ENCODE measurements around the gene MSANTD2. TPM values are rescaled to one million over a fixed set of nuclear protein-coding genes. Genes with fewer than 3 reads are reported as not detected.

Gene MSANTD2
- total RNA-seq, 1 donor from 2014 or later = 18.7 TPM

GRCh38 chr11:124839972-124840621 lies 39.9 kb upstream of the MSANTD2 start:
- Histone ChIP-seq H3K79me2 (ENCODE audit: insufficient read depth, low read length) (no peaks in the 10 kb centered on the region), H3K36me3 (ENCODE audit: insufficient read depth, low read length) (no peaks in the 10 kb centered on the region), H4K20me1 (ENCODE audit: insufficient read depth, low read length) (no peaks in the 10 kb centered on the region), H3K4me3 (ENCODE audit: insufficient read depth, low read depth, low read length) (peak overlapping the region; percentile 31), H3K4me1 (ENCODE audit: insufficient read depth, low read length) (peaks cover 20% of the 10 kb centered on the region), H3K4me2 (ENCODE audit: low read length) (peak overlapping the region; percentile 78), H3K27ac (ENCODE audit: low read depth, low read length) (no peak overlapping the region), H3K9me3 (ENCODE audit: insufficient read depth, low read depth, low read length) (peaks cover 6% of the 10 kb centered on the region), H3K27me3 (ENCODE audit: insufficient read depth, low read length) (peaks cover 71% of the 10 kb centered on the region), H2AFZ (ENCODE audit: low read depth, low read length) (peak overlapping the region; percentile 67), H3K9ac (ENCODE audit: low read length) (no peak overlapping the region)
- Mint-ChIP-seq H3K4me1 (ENCODE audit: low read depth, unreplicated experiment) (peaks cover 2% of the 10 kb centered on the region), H3K36me3 (ENCODE audit: low read depth, unreplicated experiment) (no peaks in the 10 kb centered on the region), H3K27ac (ENCODE audit: unreplicated experiment) (no peak overlapping the region), H3K27me3 (ENCODE audit: low read depth, unreplicated experiment) (peaks cover 68% of the 10 kb centered on the region), H3K9me3 (ENCODE audit: unreplicated experiment) (peaks cover 3% of the 10 kb centered on the region), H3K4me3 (ENCODE audit: unreplicated experiment) (peak overlapping the region; percentile 76)
- FAIRE-seq (no peak), DNase-seq (ENCODE audit: low read depth) (no peak)
- TF ChIP-seq CTCF (IDR thresholded peaks at IDR 0.05; ENCODE audit: insufficient read depth, low read depth, low read length) (no peak), EZH2 (IDR thresholded peaks at IDR 0.05; ENCODE audit: insufficient read depth, low read length) (peak; percentile 4)

- H3K27me3 ChIP-seq (ENCODE audit: insufficient read depth, low read length) = peaks cover 64% of the 10 kb centered on the region
- no peak for DNase-seq (ENCODE audit: low read depth)
- H3K36me3 Mint-ChIP-seq (ENCODE audit: low read depth, unreplicated experiment) = no peaks in the 10 kb centered on the region
Observed at GRCh38 chr11:124839128-124839971, 39.1 kb upstream of the MSANTD2 start.

More at GRCh38 chr11:124839128-124839971, 39.1 kb upstream of the MSANTD2 start:
- peak overlapping the region; percentile 78 for H3K4me2 ChIP-seq (ENCODE audit: low read length)
- H3K9me3 ChIP-seq (ENCODE audit: insufficient read depth, low read depth, low read length) = peaks cover 6% of the 10 kb centered on the region
- Mint-ChIP-seq H3K27ac (ENCODE audit: unreplicated experiment) (no peak overlapping the region), H3K4me1 (ENCODE audit: low read depth, unreplicated experiment) (peaks cover 2% of the 10 kb centered on the region), H3K9me3 (ENCODE audit: unreplicated experiment) (peaks cover 3% of the 10 kb centered on the region), H3K27me3 (ENCODE audit: low read depth, unreplicated experiment) (peaks cover 61% of the 10 kb centered on the region), H3K4me3 (ENCODE audit: unreplicated experiment) (peak overlapping the region; percentile 34)
- H3K36me3 ChIP-seq (ENCODE audit: insufficient read depth, low read length) = no peaks in the 10 kb centered on the region
- peak overlapping the region; percentile 67 for H2AFZ ChIP-seq (ENCODE audit: low read depth, low read length)
- peaks cover 20% of the 10 kb centered on the region for H3K4me1 ChIP-seq (ENCODE audit: insufficient read depth, low read length)
- no peak for FAIRE-seq
- H3K27ac ChIP-seq (ENCODE audit: low read depth, low read length) = no peak overlapping the region
- H3K9ac ChIP-seq (ENCODE audit: low read length) = no peak overlapping the region
- no peak for TF ChIP-seq CTCF (IDR thresholded peaks at IDR 0.05; ENCODE audit: insufficient read depth, low read depth, low read length)
- TF ChIP-seq EZH2 (IDR thresholded peaks at IDR 0.05; ENCODE audit: insufficient read depth, low read length) = peak; percentile 94
- no peaks in the 10 kb centered on the region for H4K20me1 ChIP-seq (ENCODE audit: insufficient read depth, low read length)
- no peaks in the 10 kb centered on the region for H3K79me2 ChIP-seq (ENCODE audit: insufficient read depth, low read length)
- H3K4me3 ChIP-seq (ENCODE audit: insufficient read depth, low read depth, low read length) = peak overlapping the region; percentile 31
